ENCODE data around the gene NRSN2.

NRSN2 gene, protein sequence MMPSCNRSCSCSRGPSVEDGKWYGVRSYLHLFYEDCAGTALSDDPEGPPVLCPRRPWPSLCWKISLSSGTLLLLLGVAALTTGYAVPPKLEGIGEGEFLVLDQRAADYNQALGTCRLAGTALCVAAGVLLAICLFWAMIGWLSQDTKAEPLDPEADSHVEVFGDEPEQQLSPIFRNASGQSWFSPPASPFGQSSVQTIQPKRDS

DNA sequence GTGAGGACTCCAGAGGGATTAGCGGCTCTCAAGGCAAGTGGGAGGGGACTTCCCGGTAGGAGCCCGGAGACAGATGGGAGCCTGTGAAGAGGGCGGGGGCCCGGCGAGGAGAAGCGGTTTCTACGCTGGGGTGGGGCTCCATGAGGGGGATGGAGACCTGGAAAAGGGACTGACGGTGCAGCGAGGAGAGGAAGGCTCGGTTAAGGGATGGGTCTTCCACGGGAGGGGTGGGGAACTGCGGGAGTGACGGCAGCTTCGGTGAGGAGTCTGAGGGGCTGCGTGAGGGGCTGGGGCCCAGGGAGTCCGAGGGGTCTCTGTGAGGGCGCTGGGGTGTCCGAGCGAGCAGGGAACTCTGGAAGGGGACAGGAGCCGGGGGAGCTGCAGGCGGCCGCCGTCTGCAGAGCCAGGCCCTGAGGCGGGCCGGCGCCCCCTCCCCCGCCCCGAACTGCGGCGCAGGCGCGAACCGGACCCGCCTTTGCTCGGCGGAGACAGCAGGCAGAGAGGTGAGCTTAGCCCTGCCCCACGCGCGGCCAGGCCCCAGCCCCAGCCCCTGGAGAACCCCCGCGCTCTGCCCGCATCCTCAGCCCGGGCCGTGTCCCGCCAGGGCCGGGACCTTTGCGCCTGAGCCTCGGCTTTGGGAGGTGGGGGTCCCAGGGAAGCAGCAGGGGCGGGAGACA, at the start of gene NRSN2:
Gene NRSN2 (plus strand): TSS at position 472 of the 677 bp plus-strand sequence. CDS start 2,533 bp downstream, outside the sequence.
- peak; percentile 73 for DNase-seq

DNA sequence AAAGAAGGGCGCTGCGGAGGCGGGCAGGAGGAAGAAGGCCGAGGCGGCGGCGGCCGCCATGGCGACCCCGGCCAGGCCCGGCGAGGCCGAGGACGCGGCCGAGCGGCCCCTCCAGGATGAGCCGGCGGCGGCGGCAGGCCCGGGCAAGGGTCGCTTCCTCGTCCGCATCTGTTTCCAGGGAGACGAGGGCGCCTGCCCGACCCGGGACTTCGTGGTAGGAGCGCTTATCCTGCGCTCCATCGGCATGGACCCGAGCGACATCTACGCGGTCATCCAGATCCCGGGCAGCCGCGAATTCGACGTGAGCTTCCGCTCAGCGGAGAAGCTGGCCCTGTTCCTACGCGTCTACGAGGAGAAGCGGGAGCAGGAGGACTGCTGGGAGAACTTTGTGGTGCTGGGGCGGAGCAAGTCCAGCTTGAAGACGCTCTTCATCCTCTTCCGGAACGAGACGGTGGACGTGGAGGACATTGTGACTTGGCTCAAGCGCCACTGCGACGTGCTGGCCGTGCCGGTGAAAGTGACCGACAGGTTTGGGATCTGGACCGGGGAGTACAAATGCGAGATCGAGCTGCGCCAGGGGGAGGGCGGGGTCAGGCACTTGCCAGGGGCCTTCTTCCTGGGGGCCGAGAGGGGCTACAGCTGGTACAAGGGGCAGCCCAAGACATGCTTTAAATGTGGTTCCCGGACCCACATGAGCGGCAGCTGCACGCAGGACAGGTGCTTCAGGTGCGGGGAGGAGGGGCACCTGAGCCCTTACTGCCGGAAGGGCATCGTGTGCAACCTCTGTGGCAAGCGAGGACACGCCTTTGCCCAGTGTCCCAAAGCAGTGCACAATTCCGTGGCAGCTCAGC, 48.8 kb upstream of the NRSN2 start:
- peak; percentile 72 for DNase-seq

DNA sequence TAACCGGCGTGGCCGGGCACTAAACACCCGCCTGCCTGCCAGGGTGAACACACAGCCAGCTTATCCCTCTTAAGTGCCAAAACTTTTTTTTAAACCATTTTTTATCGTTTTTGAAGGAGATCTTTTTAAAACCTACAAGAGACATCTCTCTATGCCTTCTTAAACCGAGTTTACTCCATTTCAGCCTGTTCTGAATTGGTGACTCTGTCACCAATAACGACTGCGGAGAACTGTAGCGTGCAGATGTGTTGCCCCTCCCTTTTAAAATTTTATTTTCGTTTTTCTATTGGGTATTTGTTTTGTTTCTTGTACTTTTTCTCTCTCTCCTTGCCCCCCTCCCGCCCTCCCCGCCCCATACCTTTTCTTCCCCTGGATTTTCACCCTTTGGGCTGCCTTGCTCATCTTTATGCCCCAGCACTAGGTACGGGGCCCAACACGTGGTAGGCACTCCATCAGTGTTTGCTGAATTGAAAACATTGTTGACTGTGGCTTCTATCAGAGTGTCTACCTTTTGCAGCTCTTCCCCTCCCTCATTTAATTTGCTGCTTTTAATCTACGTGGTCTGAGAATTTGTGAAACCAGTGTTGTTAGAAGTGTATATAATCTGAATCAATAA, 48.0 kb upstream of the NRSN2 start:
- DNase-seq = no peak

DNA sequence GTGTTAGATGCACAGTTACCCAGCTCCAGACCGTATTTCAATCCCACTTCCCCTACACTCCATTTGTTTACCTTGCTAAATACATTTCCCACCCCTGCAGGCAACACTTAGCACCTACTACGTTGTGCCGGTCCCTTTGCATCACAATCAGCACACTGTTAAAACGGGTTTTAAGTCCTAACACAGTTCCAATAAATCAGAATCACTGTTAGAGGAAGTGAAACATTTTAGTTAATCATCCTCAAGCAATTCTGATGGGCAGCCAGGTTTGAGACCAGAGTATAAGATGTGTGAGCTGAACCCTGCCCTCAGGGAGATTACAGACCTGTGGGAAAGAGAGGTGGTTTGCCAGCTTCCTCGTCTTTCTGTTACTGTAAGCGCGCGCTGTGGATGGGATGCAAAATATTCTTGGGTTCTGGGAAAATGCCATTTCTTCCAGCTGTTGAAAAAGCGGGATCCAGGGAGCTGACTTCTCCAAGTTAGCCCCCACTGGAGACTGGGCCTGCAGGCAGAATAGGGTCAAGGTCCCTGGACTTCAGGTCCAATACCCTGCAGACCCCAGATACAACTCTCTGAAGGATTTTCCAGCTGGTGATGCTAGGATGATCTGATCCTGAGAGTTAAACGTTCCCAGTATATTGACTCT, 46.4 kb upstream of the NRSN2 start:
- no peak for DNase-seq

DNA sequence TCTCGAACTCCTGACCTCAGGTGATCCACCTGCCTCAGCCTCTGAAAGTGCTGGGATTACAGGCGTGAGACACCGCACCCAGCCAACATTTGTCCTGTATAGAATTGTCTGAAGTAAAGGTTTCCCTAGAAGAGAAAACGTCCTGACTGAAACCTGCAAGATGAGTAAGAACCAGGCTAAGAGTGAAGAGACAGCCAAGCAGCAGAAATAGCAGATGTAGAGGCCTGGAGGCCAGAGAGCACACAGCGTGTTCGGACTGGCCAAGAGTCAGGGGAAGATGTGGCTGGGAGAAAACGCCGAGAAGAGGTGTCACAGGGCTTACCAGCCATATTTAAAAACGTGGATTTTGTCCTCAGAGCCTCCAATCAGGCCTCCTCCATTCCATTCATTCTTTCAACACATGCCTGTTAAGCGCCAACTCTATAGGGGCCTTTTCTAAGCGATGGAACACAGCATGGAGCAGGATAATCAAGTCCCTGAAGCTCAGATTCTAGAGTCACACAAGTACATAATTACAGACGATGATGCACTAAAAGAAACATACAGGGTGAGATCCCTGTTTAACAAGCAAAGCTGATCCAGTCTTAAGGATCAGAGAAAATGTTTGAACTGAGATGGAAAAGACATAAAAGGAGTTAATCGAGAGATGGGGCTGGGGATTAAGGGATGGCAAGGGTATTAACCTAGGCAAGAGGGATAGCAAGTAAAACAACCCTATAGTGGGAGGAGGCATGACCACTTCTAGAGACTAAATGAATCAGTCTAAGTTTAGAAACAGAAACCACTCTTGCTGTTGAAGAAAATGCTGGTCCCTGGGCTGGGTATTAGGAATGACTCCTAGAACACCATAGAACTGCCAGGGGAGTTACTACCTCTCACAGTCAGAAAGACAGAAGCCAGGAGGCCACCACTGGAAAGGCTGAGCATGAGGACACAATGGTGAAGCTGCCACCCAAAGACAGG, 44.7 kb upstream of the NRSN2 start:
- DNase-seq = no peak

DNA sequence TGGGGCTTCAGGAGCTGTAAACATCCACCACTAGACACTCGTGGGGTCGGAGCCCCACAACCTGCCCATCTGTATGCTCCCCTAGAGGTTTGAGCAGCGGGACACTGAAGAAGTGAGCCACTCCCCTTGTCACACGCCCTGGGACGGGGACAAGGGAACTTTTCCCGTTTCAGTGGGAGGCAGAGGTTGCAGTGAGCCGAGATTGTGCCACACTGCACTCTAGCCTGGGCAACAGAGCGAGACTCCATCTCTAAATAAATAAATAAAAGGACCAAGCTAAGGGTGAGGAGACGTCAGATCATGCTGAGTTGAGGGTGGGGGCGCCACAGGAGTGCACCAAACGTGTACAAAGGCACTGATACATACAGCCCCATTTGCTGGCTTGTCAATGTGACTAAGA, 41.2 kb upstream of the NRSN2 start:
- no peak for DNase-seq

DNA sequence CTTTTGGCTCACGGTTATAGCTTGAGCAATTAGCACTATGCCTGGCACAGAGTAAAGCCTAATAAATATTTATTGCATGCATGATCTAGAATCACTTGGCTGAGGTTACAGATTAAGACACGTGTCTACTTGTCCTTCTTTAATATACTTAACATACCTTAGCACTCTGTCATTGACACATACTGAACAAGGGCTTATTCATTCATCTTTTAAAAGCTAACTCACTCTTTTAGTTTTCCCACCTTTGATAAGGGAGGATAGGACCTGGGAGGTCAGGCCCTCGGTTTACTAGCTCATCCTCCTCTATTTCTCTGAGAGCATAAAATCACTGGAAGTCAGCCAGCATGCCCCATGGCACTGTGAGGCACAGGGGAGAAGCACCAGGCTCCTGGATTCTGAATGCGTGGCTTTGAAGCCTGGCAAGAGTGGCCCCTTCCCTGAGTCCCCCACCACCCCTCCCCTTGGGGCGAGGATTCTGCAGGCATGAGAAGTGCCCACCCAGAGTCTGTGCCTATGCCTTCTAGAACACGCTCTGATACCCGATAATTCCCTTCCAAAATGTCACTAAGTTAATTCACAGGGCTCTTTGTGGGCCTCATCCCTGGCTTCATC, 38.4 kb upstream of the NRSN2 start:
- no peak for DNase-seq

DNA sequence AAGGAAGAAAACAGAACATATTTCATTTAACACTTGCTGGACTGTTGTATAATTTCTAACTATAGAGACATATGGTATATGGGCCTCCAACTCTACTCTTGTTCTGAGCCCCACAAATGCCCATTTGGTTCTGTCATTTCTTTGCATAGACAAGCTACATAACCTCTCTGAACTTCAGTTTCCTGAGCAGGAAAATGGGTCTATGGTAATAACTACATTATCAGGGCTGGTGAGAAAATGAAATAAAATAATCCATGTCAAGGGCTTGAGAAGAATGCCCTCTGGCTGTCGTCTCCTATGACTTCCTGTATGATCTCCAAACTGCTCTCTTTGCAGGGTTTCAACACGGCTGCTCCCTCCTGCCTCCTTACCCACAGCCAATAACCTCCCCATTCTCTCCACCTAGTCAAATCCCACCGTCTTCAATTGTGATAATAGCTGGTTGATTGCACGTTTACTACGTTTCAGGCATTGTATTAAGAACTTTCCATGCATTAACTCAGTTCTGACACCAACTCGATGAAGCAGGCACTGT, 37.5 kb upstream of the NRSN2 start:
- no peak for DNase-seq

DNA sequence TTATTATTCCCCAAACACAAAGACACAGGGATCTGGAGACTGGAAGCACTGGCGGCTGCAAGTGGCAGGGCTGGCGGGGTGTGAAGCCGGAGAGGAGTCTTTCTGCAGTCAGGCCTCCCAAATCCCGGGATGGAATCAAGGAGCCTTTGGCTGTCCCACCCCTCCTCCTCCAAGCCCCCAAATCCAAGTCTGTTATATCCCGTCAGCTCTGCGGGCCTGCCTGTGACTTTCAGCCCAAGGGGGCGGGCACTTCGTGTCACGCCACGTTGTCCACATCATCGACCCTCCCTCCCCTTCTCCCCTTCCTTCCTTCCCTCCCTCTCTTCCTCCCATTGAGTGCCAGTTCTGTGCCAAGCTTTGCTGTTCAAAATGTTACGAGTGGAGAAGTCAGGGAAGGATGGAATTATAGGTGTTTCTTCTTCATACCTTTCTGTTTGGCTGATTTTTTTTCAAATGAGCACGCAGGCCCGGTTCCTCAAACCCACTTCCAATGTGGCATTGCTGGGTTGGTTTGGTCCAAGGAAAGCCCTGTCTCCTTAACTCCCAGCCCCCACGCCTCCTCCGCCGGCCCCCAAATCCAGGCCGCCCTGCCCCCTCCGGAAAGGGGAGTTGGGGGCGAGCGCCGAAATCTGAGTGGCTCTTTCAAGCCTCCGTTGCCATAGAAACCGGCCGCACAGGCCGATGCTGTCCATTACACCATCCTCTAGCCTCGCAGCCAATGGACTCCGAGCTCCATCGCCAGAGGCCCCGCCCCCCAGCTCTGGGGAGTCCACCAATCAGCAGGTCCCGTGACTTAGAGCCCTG, 36.9 kb upstream of the NRSN2 start:
- DNase-seq = peak; percentile 90

DNA sequence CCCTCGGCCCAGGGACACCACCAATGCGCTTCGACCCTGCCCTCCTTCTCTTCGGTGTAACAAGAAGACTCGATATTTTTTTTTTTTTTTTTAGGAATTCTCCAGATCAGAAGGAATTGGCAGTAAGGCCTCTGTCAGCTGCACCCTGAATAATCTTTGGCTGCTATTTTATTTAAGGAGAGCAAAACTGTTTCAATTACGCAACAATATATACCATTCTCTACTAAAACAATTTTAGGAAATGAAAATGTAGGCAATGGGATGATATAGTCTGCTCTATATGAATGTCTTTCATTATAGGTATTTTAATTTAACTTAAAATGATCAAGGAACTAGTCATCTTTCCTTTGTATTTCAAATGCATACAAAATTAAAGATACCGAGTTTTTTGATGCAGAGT, 36.3 kb upstream of the NRSN2 start:
- DNase-seq = no peak

DNA sequence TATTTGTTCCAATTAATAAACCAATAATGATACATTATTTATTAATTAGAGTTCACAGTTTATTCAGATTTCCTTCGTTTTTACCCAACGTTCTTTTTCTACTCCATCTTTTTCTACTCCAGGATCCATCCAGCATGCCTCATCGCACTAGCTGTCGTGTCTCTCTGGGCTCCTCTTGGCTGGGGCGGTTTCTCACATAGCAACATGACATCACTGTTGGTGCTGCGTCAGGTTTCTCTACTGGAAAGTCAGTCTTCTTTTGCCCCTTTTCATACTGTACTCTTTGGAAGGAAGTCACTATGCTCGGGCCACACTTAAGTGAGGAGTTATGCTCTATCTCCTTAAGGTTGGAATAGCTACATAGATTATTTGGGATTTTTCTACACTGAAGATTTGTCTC, 35.3 kb upstream of the NRSN2 start:
- DNase-seq = no peak

DNA sequence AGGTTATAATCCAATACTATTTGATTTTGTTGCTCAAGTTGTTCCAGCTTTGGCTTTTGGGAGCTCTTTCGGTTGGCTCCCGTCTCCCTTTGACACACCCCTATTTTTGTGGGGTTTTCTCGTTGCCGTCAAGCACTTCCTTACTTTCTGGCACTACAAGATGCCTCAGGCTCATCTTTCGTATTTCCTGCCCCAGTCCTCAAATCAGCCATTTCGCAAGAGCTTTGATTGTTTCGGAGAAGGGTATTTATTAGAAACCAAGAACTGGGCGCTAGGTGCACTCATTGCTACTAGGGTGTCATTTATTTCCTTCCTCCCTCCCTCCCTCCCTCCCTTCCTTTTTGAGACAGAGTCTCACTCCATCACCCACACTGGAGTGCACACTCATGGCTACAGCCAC, 34.8 kb upstream of the NRSN2 start:
- DNase-seq = no peak

DNA sequence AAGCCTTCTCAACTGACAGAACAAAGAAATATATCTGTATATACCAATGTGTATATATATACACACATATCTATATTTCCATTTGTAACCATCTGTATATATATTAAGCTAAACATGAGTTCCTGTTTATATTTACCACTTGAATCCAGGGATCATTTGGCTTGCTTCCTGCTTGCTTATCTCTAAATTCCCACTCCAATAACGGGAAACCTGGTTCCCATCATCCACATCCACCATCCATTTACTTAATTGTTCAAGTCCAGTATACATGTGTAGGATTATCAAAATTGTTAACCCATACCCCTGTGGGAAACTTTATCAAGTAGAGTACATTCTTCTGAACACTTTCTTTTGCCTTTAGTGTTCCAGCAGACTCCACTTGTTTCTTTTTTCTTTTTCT, 34.0 kb upstream of the NRSN2 start:
- DNase-seq = no peak

DNA sequence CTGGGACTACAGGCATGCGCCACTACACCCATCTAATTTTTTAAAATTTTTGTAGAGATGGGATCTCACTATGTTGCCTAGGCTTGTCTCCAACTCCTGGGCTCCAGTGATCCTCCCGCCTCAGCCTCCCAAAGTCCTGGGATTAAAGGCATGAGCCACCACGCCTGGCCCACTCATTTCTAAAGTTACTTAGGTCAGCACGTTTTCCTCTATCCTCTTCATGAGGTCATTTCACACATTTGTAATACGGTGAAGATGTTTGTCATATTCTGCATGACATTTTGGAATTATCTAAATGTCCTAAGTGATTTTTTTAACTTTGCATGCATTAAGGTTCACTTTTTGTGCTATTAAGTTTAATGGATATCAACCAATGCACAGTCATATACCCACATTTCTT, 33.5 kb upstream of the NRSN2 start:
- no peak for DNase-seq

DNA sequence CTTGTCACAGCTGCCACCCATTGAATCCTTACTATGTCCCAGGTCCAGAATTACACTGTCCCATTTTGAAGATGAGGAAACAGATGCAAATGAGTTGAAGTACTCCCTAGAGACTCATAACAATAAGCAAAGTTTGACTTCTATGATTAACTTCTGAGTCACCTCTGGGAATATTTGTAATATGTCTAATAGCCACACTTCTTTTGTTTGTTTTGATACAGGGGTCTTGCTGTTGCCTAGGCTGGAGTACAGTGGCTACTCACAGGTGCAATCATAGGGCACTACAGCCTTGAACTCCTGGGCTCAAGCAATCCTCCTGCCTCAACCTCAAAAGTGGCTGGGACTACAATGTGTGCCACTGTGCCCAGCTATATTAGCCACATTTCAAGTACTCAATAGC, 33.0 kb upstream of the NRSN2 start:
- DNase-seq = no peak

DNA sequence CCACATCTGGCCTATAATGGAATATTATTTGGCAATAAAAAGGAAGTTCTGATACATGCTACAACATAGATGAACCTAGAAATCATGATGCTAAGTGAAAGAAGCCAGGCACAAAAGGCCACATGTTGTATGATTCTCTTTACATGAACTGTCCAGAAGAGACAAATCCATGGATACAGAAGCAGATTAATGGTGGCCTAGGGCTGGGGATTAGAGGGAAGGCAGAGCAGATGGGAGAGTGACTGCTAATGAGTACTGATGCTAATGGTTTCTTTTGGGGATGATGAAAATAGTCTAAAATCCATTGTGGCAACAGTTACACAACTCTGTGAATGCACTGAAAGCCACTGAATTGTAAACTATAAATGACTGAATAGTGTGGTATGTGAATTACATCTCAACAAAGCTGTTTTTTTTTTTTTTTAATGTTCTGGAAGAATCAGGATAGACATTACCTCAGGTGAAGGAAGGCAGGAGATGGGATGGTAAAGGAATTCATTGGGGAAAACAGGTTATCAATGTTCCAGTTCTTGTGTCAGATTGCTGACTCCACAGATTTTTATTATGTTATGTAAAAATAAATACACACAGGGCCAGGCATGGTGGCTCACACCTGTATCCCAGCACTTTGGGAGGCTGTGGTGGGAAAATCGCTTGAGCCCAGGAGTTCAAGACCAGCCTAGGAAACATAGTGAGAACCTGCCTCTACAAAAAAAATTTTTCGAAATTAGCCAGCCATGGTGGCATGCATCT, 30.4 kb upstream of the NRSN2 start:
- no peak for DNase-seq

DNA sequence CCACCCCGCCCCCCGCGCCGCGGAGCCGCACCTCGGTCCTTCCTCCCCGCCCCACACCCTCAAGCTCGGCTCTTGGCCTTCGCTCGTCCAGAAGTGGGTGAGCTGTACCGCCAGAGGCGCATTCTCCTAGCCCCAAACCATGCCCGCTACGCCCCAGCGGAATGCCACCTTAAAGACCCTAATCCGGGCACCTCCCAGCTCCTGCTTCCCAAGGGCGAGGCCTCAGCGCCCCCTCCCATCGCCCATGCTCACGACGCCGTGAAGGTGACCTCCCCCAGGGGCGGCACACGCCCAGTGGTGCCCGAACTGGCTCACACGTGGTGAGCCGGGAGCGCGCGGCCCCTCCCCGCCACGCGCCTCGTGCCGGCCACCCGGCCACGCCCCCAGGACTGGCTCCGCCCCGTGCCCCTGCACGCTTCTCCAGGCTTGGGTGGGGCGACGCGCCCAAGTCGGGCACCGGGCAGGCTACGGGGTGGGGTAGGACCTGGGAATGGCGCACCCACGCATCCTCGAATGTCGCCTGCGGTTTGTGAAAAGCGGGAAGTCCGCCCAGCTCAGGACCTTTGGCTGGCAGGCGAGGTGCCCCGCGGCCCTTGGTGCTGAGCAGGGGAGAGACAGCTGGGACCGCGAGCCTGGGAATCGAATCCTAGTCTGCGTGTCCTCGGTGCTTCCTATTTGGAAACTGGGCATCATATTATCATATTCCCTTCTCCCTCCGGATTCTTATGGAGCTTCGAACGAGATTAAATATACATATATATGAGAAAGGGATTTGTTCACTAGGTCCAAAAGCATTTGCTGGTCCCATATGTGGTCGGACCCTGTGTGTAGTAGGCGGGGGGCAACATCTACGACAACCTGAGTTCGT, 22.5 kb upstream of the NRSN2 start:
- DNase-seq = peak; percentile 90
